ENCODE measurements around the gene UBD.

UBD gene

GRCh38 chr6:29561606-29562181, 2.2 kb upstream of the UBD start:
- H3K14ac ChIP-seq (ENCODE audit: low read length in 2 of 2), result no peak overlapping the region
- H2BK120ac ChIP-seq (ENCODE audit: low read depth, low read length), result no peak overlapping the region
- H2BK15ac ChIP-seq (ENCODE audit: low read depth, poor library complexity, severe bottlenecking), result no peak overlapping the region
- no peak overlapping the region for H3K27ac ChIP-seq (ENCODE audit: low read length, poor library complexity, severe bottlenecking)
- H3K4me1 ChIP-seq (ENCODE audit: control insufficient read depth, insufficient read depth, low read depth, low read length), result no peaks in the 10 kb centered on the region
- no peak overlapping the region for H3K23ac ChIP-seq (ENCODE audit: low read length in 2 of 2)
- no peak overlapping the region for H2AK5ac ChIP-seq (ENCODE audit: low read length, severe bottlenecking)
- H3K9me3 ChIP-seq (ENCODE audit: control insufficient read depth, low read length), result no peaks in the 10 kb centered on the region
- no peak for DNase-seq
- H3K4me3 ChIP-seq (ENCODE audit: insufficient read depth in 1 of 2, low read depth in 1 of 2, low read length in 2 of 2), result no peak overlapping the region
- 80% methylated on average over 1 of the region's 1 CpG for WGBS
- H3K4me2 ChIP-seq (ENCODE audit: low read length, poor library complexity, severe bottlenecking), result no peak overlapping the region
- peaks cover 12 to 13% of the 10 kb centered on the region in 2 experiments for H3K27me3 ChIP-seq (ENCODE audit: control insufficient read depth in 1 of 2, insufficient read depth in 1 of 2, low read length in 2 of 2)
- H3K9ac ChIP-seq (ENCODE audit: low read length), result no peak overlapping the region
- H3K18ac ChIP-seq (ENCODE audit: low read depth in 1 of 2, low read length in 2 of 2), result no peak overlapping the region
- H2BK5ac ChIP-seq (ENCODE audit: low read depth, low read length, poor library complexity, severe bottlenecking), result no peak overlapping the region
- no peak overlapping the region for H3K4ac ChIP-seq (ENCODE audit: low read depth in 1 of 2, low read length in 2 of 2)
- no peak overlapping the region for H4K8ac ChIP-seq (ENCODE audit: low read length)
- H2BK12ac ChIP-seq (ENCODE audit: low read length in 2 of 2), result no peak overlapping the region
- no peak overlapping the region for H2AFZ ChIP-seq (ENCODE audit: low read depth, low read length)
- no peak overlapping the region for H4K91ac ChIP-seq (ENCODE audit: low read length)
- H3K36me3 ChIP-seq (ENCODE audit: control insufficient read depth in 1 of 2, insufficient read depth in 2 of 2, low read depth in 1 of 2, low read length in 2 of 2), result no peaks in the 10 kb centered on the region
- H3K79me1 ChIP-seq (replicated peaks; ENCODE audit: low read length, poor library complexity, severe bottlenecking), result no peaks in the 10 kb centered on the region

- Histone ChIP-seq H3K36me3 (ENCODE audit: control insufficient read depth in 1 of 2, insufficient read depth in 2 of 2, low read depth in 1 of 2, low read length in 2 of 2) (no peaks in the 10 kb centered on the region), H4K8ac (ENCODE audit: low read length) (no peak overlapping the region), H3K9me3 (ENCODE audit: control insufficient read depth, low read length) (peaks cover under 1% of the 10 kb centered on the region), H3K4me2 (ENCODE audit: low read length, poor library complexity, severe bottlenecking) (no peak overlapping the region), H3K9ac (ENCODE audit: low read length) (no peak overlapping the region), H3K18ac (ENCODE audit: low read depth in 1 of 2, low read length in 2 of 2) (no peak overlapping the region), H3K27ac (ENCODE audit: low read length, poor library complexity, severe bottlenecking) (no peak overlapping the region), H2BK120ac (ENCODE audit: low read depth, low read length) (no peak overlapping the region), H3K79me1 (replicated peaks; ENCODE audit: low read length, poor library complexity, severe bottlenecking) (no peaks in the 10 kb centered on the region), H3K4ac (ENCODE audit: low read depth in 1 of 2, low read length in 2 of 2) (no peak overlapping the region), H3K4me1 (ENCODE audit: control insufficient read depth, insufficient read depth, low read depth, low read length) (no peaks in the 10 kb centered on the region), H3K4me3 (ENCODE audit: insufficient read depth in 1 of 2, low read depth in 1 of 2, low read length in 2 of 2) (no peak overlapping the region), H2BK12ac (ENCODE audit: low read length in 2 of 2) (no peak overlapping the region), H2AFZ (ENCODE audit: low read depth, low read length) (no peak overlapping the region), H2AK5ac (ENCODE audit: low read length, severe bottlenecking) (no peak overlapping the region), H3K27me3 (ENCODE audit: control insufficient read depth in 1 of 2, insufficient read depth in 1 of 2, low read length in 2 of 2) (peaks cover 13 to 19% of the 10 kb centered on the region in 2 experiments), H2BK15ac (ENCODE audit: low read depth, poor library complexity, severe bottlenecking) (no peak overlapping the region), H2BK5ac (ENCODE audit: low read depth, low read length, poor library complexity, severe bottlenecking) (no peak overlapping the region), H4K91ac (ENCODE audit: low read length) (no peak overlapping the region), H3K14ac (ENCODE audit: low read length in 2 of 2) (no peak overlapping the region), H3K23ac (ENCODE audit: low read length in 2 of 2) (no peak overlapping the region)
- no peak for DNase-seq
Observed at GRCh38 chr6:29561091-29561490, 1.6 kb upstream of the UBD start.

GRCh38 chr6:29558439-29559079, 973 bp downstream of the UBD start:
- Histone ChIP-seq H2BK12ac (ENCODE audit: low read length in 2 of 2) (no peak overlapping the region), H3K36me3 (ENCODE audit: control insufficient read depth in 1 of 2, insufficient read depth in 2 of 2, low read depth in 1 of 2, low read length in 2 of 2) (no peaks in the 10 kb centered on the region), H3K9me3 (ENCODE audit: control insufficient read depth, low read length) (peaks cover 4% of the 10 kb centered on the region), H3K27ac (ENCODE audit: low read length, poor library complexity, severe bottlenecking) (no peak overlapping the region), H3K23ac (ENCODE audit: low read length in 2 of 2) (no peak overlapping the region), H4K8ac (ENCODE audit: low read length) (no peak overlapping the region), H2AFZ (ENCODE audit: low read depth, low read length) (no peak overlapping the region), H2BK15ac (ENCODE audit: low read depth, poor library complexity, severe bottlenecking) (no peak overlapping the region), H3K4me3 (ENCODE audit: insufficient read depth in 1 of 2, low read depth in 1 of 2, low read length in 2 of 2) (no peak overlapping the region), H3K4me2 (ENCODE audit: low read length, poor library complexity, severe bottlenecking) (no peak overlapping the region), H2BK120ac (ENCODE audit: low read depth, low read length) (no peak overlapping the region), H3K4me1 (ENCODE audit: control insufficient read depth, insufficient read depth, low read depth, low read length) (peaks cover 4% of the 10 kb centered on the region), H2AK5ac (ENCODE audit: low read length, severe bottlenecking) (no peak overlapping the region), H3K79me1 (replicated peaks; ENCODE audit: low read length, poor library complexity, severe bottlenecking) (no peaks in the 10 kb centered on the region), H3K18ac (ENCODE audit: low read depth in 1 of 2, low read length in 2 of 2) (no peak overlapping the region), H3K14ac (ENCODE audit: low read length in 2 of 2) (no peak overlapping the region), H2BK5ac (ENCODE audit: low read depth, low read length, poor library complexity, severe bottlenecking) (no peak overlapping the region), H3K4ac (ENCODE audit: low read depth in 1 of 2, low read length in 2 of 2) (no peak overlapping the region), H3K27me3 (ENCODE audit: control insufficient read depth in 1 of 2, insufficient read depth in 1 of 2, low read length in 2 of 2) (peaks cover 33 to 44% of the 10 kb centered on the region in 2 experiments), H4K91ac (ENCODE audit: low read length) (no peak overlapping the region), H3K9ac (ENCODE audit: low read length) (no peak overlapping the region)
- WGBS, result 85% methylated on average over 20 of the region's 22 CpGs
- DNase-seq, result no peak

GRCh38 chr6:29557320-29557719, 2.2 kb downstream of the UBD start:
- no peak overlapping the region for H3K23ac ChIP-seq (ENCODE audit: low read length in 2 of 2)
- no peak overlapping the region for H4K8ac ChIP-seq (ENCODE audit: low read length)
- H3K9ac ChIP-seq (ENCODE audit: low read length), result no peak overlapping the region
- H3K4ac ChIP-seq (ENCODE audit: low read depth in 1 of 2, low read length in 2 of 2), result no peak overlapping the region
- no peak overlapping the region for H2AFZ ChIP-seq (ENCODE audit: low read depth, low read length)
- H4K91ac ChIP-seq (ENCODE audit: low read length), result no peak overlapping the region
- no peaks in the 10 kb centered on the region for H3K79me1 ChIP-seq (replicated peaks; ENCODE audit: low read length, poor library complexity, severe bottlenecking)
- H3K14ac ChIP-seq (ENCODE audit: low read length in 2 of 2), result peak overlapping the region in 1 of 2 experiments; percentile 26
- no peak overlapping the region for H3K4me3 ChIP-seq (ENCODE audit: insufficient read depth in 1 of 2, low read depth in 1 of 2, low read length in 2 of 2)
- H2BK5ac ChIP-seq (ENCODE audit: low read depth, low read length, poor library complexity, severe bottlenecking), result no peak overlapping the region
- no peak overlapping the region for H3K18ac ChIP-seq (ENCODE audit: low read depth in 1 of 2, low read length in 2 of 2)
- H2BK12ac ChIP-seq (ENCODE audit: low read length in 2 of 2), result no peak overlapping the region
- H2BK15ac ChIP-seq (ENCODE audit: low read depth, poor library complexity, severe bottlenecking), result no peak overlapping the region
- H2AK5ac ChIP-seq (ENCODE audit: low read length, severe bottlenecking), result no peak overlapping the region
- peaks cover 4% of the 10 kb centered on the region for H3K9me3 ChIP-seq (ENCODE audit: control insufficient read depth, low read length)
- H3K36me3 ChIP-seq (ENCODE audit: control insufficient read depth in 1 of 2, insufficient read depth in 2 of 2, low read depth in 1 of 2, low read length in 2 of 2), result no peaks in the 10 kb centered on the region
- peaks cover 9% of the 10 kb centered on the region for H3K4me1 ChIP-seq (ENCODE audit: control insufficient read depth, insufficient read depth, low read depth, low read length)
- no peak for DNase-seq
- H3K27ac ChIP-seq (ENCODE audit: low read length, poor library complexity, severe bottlenecking), result no peak overlapping the region
- H2BK120ac ChIP-seq (ENCODE audit: low read depth, low read length), result no peak overlapping the region
- H3K27me3 ChIP-seq (ENCODE audit: control insufficient read depth in 1 of 2, insufficient read depth in 1 of 2, low read length in 2 of 2), result peaks cover 41 to 44% of the 10 kb centered on the region in 2 experiments
- no peak overlapping the region for H3K4me2 ChIP-seq (ENCODE audit: low read length, poor library complexity, severe bottlenecking)
